Limb (tissue), 2 donors: Measurements from ENCODE around the gene MSANTD7.
"Not testable (repeated sequence)": the region's sequence is repeated elsewhere in the genome, so short reads cannot be mapped to it uniquely, and the experiment has no call there.

ENCODE experiments used
- DNase-seq, 2 donors: peaks; one replicate each; pipeline ENCODE4 v3.0.0-alpha.2; 2016; ENCODE audit errors: extremely low spot score in 2 of 2

MSANTD7 gene

GRCh38 chr10:14837003-14837756 is 926 bp upstream of the MSANTD7 start:
- DNase-seq, result peak in 1 of 2 donors; percentile 14

DNA sequence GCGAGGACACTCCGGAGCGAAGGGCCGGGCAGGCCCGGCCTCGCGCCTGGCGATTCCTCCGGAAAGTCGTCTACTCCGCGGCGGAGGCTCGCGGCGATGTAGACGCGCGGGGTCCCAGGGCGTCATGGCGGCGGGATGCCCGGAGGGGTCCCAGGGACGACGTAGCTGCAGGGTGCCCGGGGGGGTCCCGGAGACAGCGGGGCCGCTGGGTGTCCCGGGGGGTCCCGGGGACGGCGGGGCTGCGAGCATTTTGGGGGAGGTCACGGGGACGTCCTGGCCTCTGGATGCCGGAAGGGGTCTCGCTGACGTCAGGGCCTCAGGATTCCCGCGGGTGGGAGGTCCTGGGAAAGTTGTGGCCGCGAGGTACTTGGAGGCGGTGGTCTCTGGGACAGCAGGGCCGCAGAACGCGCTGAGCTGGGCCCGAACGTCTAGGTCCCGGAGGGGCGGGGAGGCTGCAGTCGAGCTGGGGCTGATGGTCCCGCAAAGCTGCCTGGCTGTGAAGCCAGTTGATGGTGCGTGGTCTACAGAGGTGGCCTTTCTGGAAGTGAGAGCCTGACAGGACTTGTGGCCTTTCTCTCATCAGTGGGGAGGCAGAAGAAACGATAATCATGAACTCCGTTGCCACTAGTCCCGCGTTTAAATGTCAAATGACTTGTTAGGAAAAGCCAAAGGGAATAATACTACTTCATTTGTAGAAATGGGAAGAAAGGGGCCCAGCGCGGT is 637 bp downstream of the MSANTD7 start:
- peak; percentile 25 to 82 for DNase-seq

- DNase-seq, result no peak
These were observed 1.2 kb downstream of the MSANTD7 start for GRCh38 chr10:14839305-14839695.

GRCh38 chr10:14840178-14840577 is 2.1 kb downstream of the MSANTD7 start:
- DNase-seq, result no peak

DNA sequence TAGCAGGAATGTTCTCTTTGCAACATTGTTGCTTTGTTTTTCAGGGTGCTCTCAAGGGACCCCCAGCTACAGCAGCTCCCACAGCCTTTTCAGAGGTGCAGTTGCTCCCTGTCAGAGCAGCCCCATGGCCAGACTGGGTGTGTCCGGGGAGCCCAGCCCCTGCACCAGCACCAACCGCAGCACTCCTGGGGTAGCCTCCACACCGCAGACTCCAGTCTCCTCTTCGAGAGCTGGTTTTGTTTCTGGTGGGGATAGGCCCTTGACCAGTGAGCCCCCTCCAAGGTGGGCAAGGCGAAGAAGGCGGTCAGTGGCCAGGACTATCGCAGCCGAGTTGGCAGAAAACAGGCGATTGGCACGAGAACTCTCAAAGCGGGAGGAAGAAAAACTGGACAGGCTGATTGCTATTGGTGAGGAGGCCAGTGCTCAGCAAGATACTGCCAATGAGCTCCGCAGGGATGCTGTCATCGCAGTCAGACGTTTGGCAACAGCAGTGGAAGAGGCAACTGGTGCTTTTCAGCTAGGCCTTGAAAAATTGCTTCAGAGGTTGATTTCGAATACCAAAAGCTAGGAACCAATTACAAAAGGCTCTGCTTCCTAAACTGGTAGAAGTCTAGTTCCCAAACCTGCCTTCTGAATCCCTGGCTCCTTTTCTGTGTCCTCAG is 5.4 kb downstream of the MSANTD7 start:
- no peak for DNase-seq

DNA sequence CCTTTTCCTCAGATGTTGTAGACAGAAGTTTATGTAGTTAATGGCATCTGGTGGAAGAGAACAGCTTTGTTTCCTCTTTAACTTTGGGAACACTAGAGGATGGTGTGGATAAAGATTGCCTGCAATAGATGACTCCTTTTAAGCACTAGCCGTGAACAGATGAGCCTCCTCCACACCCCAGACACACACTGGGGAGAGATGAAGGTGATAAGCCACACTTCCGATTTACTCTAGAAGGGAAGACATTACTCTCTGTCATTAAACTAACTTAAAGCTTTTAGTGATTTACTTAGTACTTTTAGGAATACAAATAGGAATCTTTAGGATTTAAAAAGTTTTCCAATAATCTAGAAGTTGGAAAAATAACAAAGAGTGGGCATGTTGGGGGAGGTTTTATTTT is 6.8 kb downstream of the MSANTD7 start:
- no peak for DNase-seq

- DNase-seq, result no peak
These were observed 14.1 kb downstream of the MSANTD7 start for GRCh38 chr10:14852236-14852635.

GRCh38 chr10:14855453-14855852 is 17.3 kb downstream of the MSANTD7 start:
- no peak for DNase-seq

GRCh38 chr10:14858338-14858960 is 20.3 kb downstream of the MSANTD7 start:
- DNase-seq, result no peak

- no peak for DNase-seq
These were observed 20.9 kb downstream of the MSANTD7 start for GRCh38 chr10:14859043-14859442.

GRCh38 chr10:14859775-14860174 is 21.7 kb downstream of the MSANTD7 start:
- no peak for DNase-seq

GRCh38 chr10:14860791-14861190 is 22.7 kb downstream of the MSANTD7 start:
- no peak for DNase-seq

GRCh38 chr10:14864466-14864865 is 26.4 kb downstream of the MSANTD7 start:
- DNase-seq, result not testable (repeated sequence)

DNA sequence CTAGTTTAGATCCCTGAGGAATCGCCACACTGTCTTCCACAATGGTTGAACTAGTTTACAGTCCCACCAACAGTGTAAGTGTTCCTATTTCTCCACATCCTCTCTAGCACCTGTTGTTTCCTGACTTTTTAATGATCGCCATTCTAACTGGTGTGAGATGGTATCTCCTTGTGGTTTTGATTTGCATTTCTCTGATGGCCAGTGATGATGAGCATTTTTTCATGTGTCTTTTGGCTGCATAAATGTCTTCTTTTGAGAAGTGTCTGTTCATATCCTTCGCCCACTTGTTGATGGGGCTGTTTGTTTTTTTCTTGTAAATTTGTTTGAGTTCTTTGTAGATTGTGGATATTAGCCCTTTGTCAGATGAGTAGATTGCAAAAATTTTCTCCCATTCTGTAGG is 26.8 kb downstream of the MSANTD7 start:
- not testable (repeated sequence) for DNase-seq

DNA sequence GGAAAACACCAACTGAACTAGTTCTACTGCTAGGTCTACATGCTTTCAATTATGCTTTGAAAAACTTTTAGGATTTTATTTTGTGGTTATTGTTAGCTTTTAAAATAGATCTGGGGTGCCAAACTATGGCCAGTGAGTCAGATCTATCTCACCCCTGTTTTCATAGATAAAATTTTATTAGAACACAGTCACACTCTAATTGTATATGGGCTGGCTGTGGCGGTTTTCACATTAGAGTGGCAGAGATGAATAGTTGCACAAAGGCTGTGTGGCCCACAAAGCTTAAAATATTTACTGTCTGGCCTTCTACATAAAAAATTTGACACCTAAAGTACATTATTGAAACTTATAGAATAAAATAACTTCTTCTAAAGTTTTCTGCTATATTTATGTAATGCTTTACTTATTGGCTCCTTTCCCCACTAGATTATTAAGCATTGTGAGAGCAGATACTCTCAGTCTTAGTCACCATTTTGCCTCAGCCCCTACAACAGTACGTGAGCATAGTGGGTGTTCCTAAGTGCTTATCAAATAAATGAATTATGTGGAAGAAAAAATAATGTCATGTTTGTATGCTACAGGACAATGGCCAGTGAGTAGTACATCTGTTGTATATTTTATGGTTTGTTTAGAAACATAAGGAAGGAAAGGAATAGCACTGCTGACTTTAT is 35.1 kb downstream of the MSANTD7 start:
- no peak for DNase-seq

DNA sequence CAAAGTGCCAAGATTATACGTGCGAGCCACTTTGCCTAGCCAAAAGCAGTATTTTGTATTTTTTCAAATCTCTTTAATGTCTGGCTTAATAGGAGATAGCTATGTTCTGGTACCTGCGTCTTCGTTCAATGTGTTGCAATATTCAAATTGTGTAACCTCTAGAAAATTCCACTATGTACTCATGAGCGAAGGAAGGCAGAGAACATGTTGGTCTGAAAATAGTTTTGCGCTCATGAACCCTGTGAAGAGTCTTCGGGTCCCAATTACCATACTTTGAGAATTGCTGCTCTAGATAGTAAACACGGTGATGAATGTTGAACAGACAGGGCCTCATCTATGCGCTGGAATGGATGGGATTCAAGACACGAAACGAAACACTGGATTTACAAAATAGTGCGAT is 37.8 kb downstream of the MSANTD7 start:
- DNase-seq, result no peak

- no peak for DNase-seq
These were observed 38.7 kb downstream of the MSANTD7 start for GRCh38 chr10:14876764-14877163.

DNA sequence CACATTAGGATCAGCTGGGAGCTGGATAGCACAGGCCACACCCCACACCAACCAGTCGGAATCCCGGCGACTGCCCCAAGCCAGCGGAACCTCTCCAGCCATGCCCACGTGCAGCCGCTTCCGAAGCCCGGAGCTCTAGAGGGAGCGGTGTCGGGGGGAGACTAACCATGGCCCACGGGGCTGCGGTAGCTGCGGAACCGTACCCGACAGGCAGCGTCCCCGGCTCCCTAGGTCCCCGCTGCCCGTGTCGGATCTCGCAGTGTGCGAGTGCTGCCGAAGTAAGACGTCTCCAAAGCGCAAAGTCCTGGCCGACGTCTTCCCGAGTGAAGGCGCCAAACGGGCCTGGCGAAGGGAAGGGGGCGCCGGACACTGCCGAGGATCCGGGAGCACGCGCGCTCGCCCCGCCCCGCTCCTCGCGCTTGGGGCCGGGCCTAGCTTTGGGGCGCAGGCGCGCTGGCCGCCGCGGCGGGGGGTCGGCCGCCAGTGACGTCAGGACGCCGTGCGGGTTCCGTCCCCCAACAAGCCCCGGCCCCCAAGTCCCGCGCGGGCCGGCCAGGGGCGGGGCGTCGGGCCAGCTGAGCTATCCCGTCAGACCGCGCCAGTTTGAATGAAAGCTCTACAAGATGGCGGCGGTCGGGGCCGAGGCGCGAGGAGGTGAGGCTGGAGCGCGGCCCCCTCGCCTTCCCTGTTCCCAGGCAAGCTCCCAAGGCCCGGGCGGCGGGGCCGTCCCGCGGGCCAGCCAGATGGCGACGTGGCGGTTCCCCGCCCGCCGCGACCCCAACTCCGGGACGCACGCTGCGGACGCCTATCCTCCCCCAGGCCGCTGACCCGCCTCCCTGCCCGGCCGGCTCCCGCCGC is 40.4 kb downstream of the MSANTD7 start, which contains the start of gene SUV39H2:
TSS of gene SUV39H2 (plus strand) at position 601 of the 858 bp plus-strand sequence. CDS start at position 624, 23 bp downstream.
- peak; percentile 95 to 99 for DNase-seq

DNA sequence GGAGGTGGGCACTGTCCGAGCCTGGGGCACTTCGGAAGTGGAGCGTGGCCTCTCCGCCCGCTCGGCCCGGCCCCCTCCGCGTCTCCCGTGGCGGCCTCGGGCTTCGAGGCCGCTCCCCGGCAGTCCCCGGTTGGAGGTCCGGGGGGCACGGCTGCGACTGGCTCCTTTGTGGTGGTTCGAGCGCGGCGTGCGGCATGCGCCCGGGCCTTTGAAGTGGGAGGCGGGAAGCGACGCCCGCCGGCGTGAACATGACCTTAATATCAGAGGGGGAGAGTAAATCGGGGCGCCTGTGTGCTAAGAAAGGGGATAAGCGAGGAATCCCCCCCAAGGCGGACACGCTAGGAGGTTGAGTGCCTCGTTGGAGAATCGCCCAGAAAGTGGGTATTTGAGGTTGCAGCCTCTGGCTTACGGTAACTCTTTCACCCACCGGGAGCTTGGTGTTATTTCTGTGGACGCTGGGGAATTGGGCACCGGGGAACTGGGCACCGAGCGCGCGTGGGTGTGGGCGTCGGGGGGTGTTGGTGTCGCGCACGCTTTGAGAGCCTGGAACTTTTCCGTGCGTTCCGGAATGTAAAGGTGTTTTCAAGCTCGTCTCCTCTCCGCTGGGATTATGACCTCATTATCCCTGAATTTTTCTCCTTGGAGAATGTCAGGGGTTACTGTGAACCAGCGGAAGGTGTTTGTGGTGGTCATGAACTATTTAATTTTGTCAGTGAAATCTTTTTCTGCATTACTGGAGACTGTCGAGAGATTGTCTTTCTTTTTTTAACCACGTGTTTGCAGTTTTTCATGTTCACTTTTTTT is 41.2 kb downstream of the MSANTD7 start:
- peak in 1 of 2 donors; percentile 2 for DNase-seq

- no peak for DNase-seq
These were observed 41.8 kb downstream of the MSANTD7 start for GRCh38 chr10:14879928-14880193.
